GM21360 (cell line): Measurements from ENCODE around the gene RINL.
"Not testable (repeated sequence)": the region's sequence is repeated elsewhere in the genome, so short reads cannot be mapped to it uniquely, and the experiment has no call there.

ENCODE experiments used
- ATAC-seq: cut with Tn5 transposase; IDR thresholded peaks from one replicate; pipeline ENCODE4 v1.9.1; 2021; ENCODE audit warnings: mild to moderate bottlenecking, moderate library complexity; ENCODE audit not compliant: unreplicated experiment

RINL gene

GRCh38 chr19:38875656-38876395 lies 2.2 kb downstream of the RINL start:
- no peak for ATAC-seq

- not testable (repeated sequence) for ATAC-seq
Observed at GRCh38 chr19:38873400-38873799, 4.7 kb downstream of the RINL start.

GRCh38 chr19:38870612-38871011 lies 7.5 kb downstream of the RINL start:
- ATAC-seq: no peak

- ATAC-seq: peak; percentile 64
Observed at GRCh38 chr19:38869836-38870607, 8.1 kb downstream of the RINL start.

GRCh38 chr19:38869160-38869835 lies 8.8 kb downstream of the RINL start:
- no peak for ATAC-seq

GRCh38 chr19:38868551-38868950 lies 9.5 kb downstream of the RINL start:
- ATAC-seq: no peak

GRCh38 chr19:38867171-38867780 lies 10.8 kb downstream of the RINL start:
- ATAC-seq: no peak

GRCh38 chr19:38862321-38863059 lies 15.6 kb downstream of the RINL start:
- no peak for ATAC-seq

- ATAC-seq: no peak
Observed at GRCh38 chr19:38861368-38861767, 16.7 kb downstream of the RINL start.

- not testable (repeated sequence) for ATAC-seq
Observed at GRCh38 chr19:38859631-38860204, 18.4 kb downstream of the RINL start.

GRCh38 chr19:38856813-38857212 lies 21.3 kb downstream of the RINL start:
- no peak for ATAC-seq

GRCh38 chr19:38855751-38856150 lies 22.3 kb downstream of the RINL start:
- ATAC-seq: not testable (repeated sequence)

- ATAC-seq: not testable (repeated sequence)
Observed at GRCh38 chr19:38854961-38855360, 23.1 kb downstream of the RINL start.

GRCh38 chr19:38853214-38853613 lies 24.9 kb downstream of the RINL start:
- no peak for ATAC-seq

GRCh38 chr19:38852231-38853044 lies 25.6 kb downstream of the RINL start:
- ATAC-seq: no peak

- ATAC-seq: no peak
Observed at GRCh38 chr19:38851622-38852230, 26.3 kb downstream of the RINL start.

GRCh38 chr19:38850976-38851621 lies 27.0 kb downstream of the RINL start:
- ATAC-seq: no peak

- peak; percentile 59 for ATAC-seq
Observed at GRCh38 chr19:38850436-38850975, 27.6 kb downstream of the RINL start.
